HCT116 (cell line): Measurements from ENCODE around the gene SYNE1. TPM values are rescaled to one million over a fixed set of nuclear protein-coding genes. Genes with fewer than 3 reads are reported as not detected.

Experiments used
- ATAC-seq: fragments of 200-7000 bp; cut with Tn5 transposase; 2 replicates; pipeline ENCODE4 v1.9.1; 2020; ENCODE audit warnings: mild to moderate bottlenecking, moderate library complexity
- BruUV-seq: library from RNA; stranded (reverse); fragments of 400-500 nt; replicated peaks from 2 replicates; lab custom pipeline; 2021; lab: Mats Ljungman, UMichigan
- CTCF ChIA-PET: fragments of 300-600 bp; sonication (Branson Sonifier 250); formaldehyde crosslinking; loops from one replicate; lab custom pipeline; 2021; ENCODE audit warnings: antibody characterized with exemption; lab: Charles Lee
- POLR2A ChIA-PET: fragments of 300-600, 350-600 bp; sonication (Branson Sonifier 250); formaldehyde crosslinking; loops from one replicate; lab custom pipeline; 2021; ENCODE audit warnings: antibody characterized with exemption; lab: Charles Lee
- RAD21 ChIA-PET, 2 experiments: fragments of 300-600 bp; sonication (Branson Sonifier 250); formaldehyde crosslinking; loops; one replicate each; lab custom pipeline; 2023; ENCODE audit warnings: low total read pairs in 2 of 2; ENCODE audit not compliant: uncharacterized antibody in 2 of 2, unreplicated experiment in 2 of 2, low non-redundant PET in 1 of 2; lab: Charles Lee
- DNase-seq: peaks from one replicate; pipeline ENCODE4 v3.0.0-alpha.2; 2010; ENCODE audit warnings: low read depth, low spot score
- H2AFZ ChIP-seq: fragments of 200-600 bp; shearing (Covaris generic), sonication (generic); 2 replicates; pipeline ENCODE4 v1.6.1; 2017; ENCODE audit warnings: low read depth, mixed run types, mixed read lengths, antibody characterized with exemption, low read length; ENCODE audit not compliant: poor library complexity, severe bottlenecking
- H3K27ac ChIP-seq: 2 replicates; pipeline ENCODE4 v1.5.1; 2012; ENCODE audit warnings: low read depth, low read length
- H3K27me3 ChIP-seq: fragments of 200-600 bp; sonication (generic); 2 replicates; pipeline ENCODE4 v1.6.1; 2016; ENCODE audit warnings: mixed run types, low read length, mixed read lengths; ENCODE audit not compliant: insufficient read depth
- H3K36me3 ChIP-seq, 2 experiments: fragments of 200-500 bp in 1 of 2; fragments of 200-600 bp in 1 of 2; sonication (Bioruptor generic) in 1 of 2; sonication (generic) in 1 of 2; 2 replicates each; pipeline versions ENCODE4 v1.5.1 to v1.6.1; 2014 to 2016; ENCODE audit warnings: low read length in 2 of 2, inconsistent platforms in 1 of 2, mixed read lengths in 1 of 2, mixed run types in 1 of 2; ENCODE audit not compliant: insufficient read depth in 2 of 2, control insufficient read depth in 1 of 2
- H3K4me1 ChIP-seq, 2 experiments: fragments of 200-600 bp in 1 of 2; sonication (generic) in 1 of 2; 2 replicates each; pipeline versions ENCODE4 v1.5.1 to v1.6.1; 2012 to 2017; ENCODE audit warnings: low read length in 2 of 2, inconsistent platforms in 1 of 2, mild to moderate bottlenecking in 1 of 2, mixed read lengths in 1 of 2, mixed run types in 1 of 2, moderate library complexity in 1 of 2; ENCODE audit not compliant: insufficient read depth in 2 of 2, control insufficient read depth in 1 of 2
- H3K4me2 ChIP-seq: fragments of 200-600 bp; sonication (generic); 2 replicates; pipeline ENCODE4 v1.6.1; 2017; ENCODE audit warnings: mixed run types, low read length, mixed read lengths
- H3K4me3 ChIP-seq, 2 experiments: fragments of 200-600 bp in 1 of 2; sonication (generic) in 1 of 2; replicated peaks in 1 of 2; 2 replicates each; pipeline ENCODE4 v1.5.1; 2011 to 2016; ENCODE audit warnings: low read length in 2 of 2, control low read depth in 1 of 2, low read depth in 1 of 2, mild to moderate bottlenecking in 1 of 2, mixed read lengths in 1 of 2, mixed run types in 1 of 2
- H3K79me2 ChIP-seq: fragments of 200-600 bp; sonication (generic); 2 replicates; pipeline ENCODE4 v1.6.1; 2017; ENCODE audit warnings: mild to moderate bottlenecking, mixed run types, low read length, moderate library complexity, mixed read lengths; ENCODE audit not compliant: insufficient read depth
- H3K9ac ChIP-seq: fragments of 200-600 bp; sonication (generic); 2 replicates; pipeline ENCODE4 v1.6.1; 2016; ENCODE audit warnings: low read length, mixed read lengths
- H3K9me2 ChIP-seq: fragments of 200-600 bp; sonication (generic), shearing (Covaris generic); 2 replicates; pipeline ENCODE4 v1.6.1; 2017; ENCODE audit warnings: mixed run types, mild to moderate bottlenecking, moderate library complexity; ENCODE audit not compliant: insufficient read depth
- H3K9me3 ChIP-seq, 2 experiments: fragments of 200-500 bp in 1 of 2; fragments of 200-600 bp in 1 of 2; sonication (Bioruptor generic) in 1 of 2; sonication (generic) in 1 of 2; 2 replicates each; pipeline ENCODE4 v1.6.1; 2014 to 2017; ENCODE audit warnings: low read length in 2 of 2, mixed read lengths in 2 of 2, inconsistent platforms in 1 of 2, low read depth in 1 of 2, mild to moderate bottlenecking in 1 of 2, mixed run types in 1 of 2, moderate library complexity in 1 of 2; ENCODE audit not compliant: control insufficient read depth in 1 of 2, insufficient read depth in 1 of 2
- H4K20me1 ChIP-seq: fragments of 200-600 bp; sonication (generic), shearing (Covaris generic); 2 replicates; pipeline ENCODE4 v1.6.1; 2017; ENCODE audit warnings: mixed run types, mild to moderate bottlenecking, moderate library complexity; ENCODE audit not compliant: insufficient read depth
- CBX3 ChIP-seq: IDR thresholded peaks from 2 replicates; pipeline ENCODE4 v1.6.1; 2012; ENCODE audit warnings: low read depth
- CEBPB ChIP-seq: IDR thresholded peaks from 2 replicates; pipeline ENCODE4 v1.6.1; 2012; ENCODE audit warnings: low read depth
- CTCF ChIP-seq, 3 experiments: fragments of 200-600 bp in 1 of 3; sonication (generic) in 1 of 3; IDR thresholded peaks in 2 of 3; conservative IDR thresholded peaks in 1 of 3; 2 replicates each; pipeline ENCODE4 v1.5.1; 2012 to 2017; ENCODE audit warnings: low read depth in 2 of 3, low read length in 2 of 3, antibody characterized with exemption in 1 of 3, borderline replicate concordance in 1 of 3, control low read depth in 1 of 3, mild to moderate bottlenecking in 1 of 3, mixed read lengths in 1 of 3, mixed run types in 1 of 3, moderate library complexity in 1 of 3; ENCODE audit not compliant: insufficient read depth in 1 of 3
- EGR1 ChIP-seq: IDR thresholded peaks from 2 replicates; pipeline ENCODE4 v1.6.1; 2012; ENCODE audit warnings: low read depth
- ELF1 ChIP-seq: IDR thresholded peaks from 2 replicates; pipeline ENCODE4 v1.6.1; 2012; ENCODE audit warnings: low read depth, borderline replicate concordance
- EZH2 ChIP-seq: fragments of 200-600 bp; sonication (generic); IDR thresholded peaks from 2 replicates; pipeline ENCODE4 v1.6.1; 2017; ENCODE audit warnings: antibody characterized with exemption, mixed run types
- EZH2phosphoT487 ChIP-seq: fragments of 200-600 bp; IDR thresholded peaks from 2 replicates; pipeline ENCODE4 v1.6.1; 2018; ENCODE audit warnings: antibody characterized with exemption, borderline replicate concordance
- FOSL1 ChIP-seq: IDR thresholded peaks from 2 replicates; pipeline ENCODE4 v1.6.1; 2012; ENCODE audit warnings: low read depth
- MAX ChIP-seq: IDR thresholded peaks from 2 replicates; pipeline ENCODE4 v1.6.1; 2012
- POLR2A ChIP-seq: IDR thresholded peaks from 2 replicates; pipeline ENCODE4 v1.7.0; 2011; ENCODE audit warnings: borderline replicate concordance; ENCODE audit not compliant: insufficient read depth, insufficient read length; ENCODE audit errors: extremely low read depth
- SP1 ChIP-seq: IDR thresholded peaks from 2 replicates; pipeline ENCODE4 v1.6.1; 2012; ENCODE audit warnings: low read depth
- SRF ChIP-seq: IDR thresholded peaks from 2 replicates; pipeline ENCODE4 v1.6.1; 2012; ENCODE audit warnings: low read depth
- TCF7L2 ChIP-seq: IDR thresholded peaks from 2 replicates; pipeline ENCODE4 v1.7.0; 2011; ENCODE audit warnings: borderline replicate concordance, inconsistent platforms; ENCODE audit not compliant: insufficient read depth, insufficient read length; ENCODE audit errors: extremely low read depth
- YY1 ChIP-seq: IDR thresholded peaks from 2 replicates; pipeline ENCODE4 v1.6.1; 2011; ENCODE audit warnings: low read length, low read depth, moderate library complexity, mild to moderate bottlenecking; ENCODE audit not compliant: insufficient replicate concordance; ENCODE audit errors: extremely low read depth
- ZNF274 ChIP-seq: fragments of 200-500 bp; sonication (Bioruptor generic); IDR thresholded peaks from 2 replicates; pipeline ENCODE4 v1.6.1; 2014; ENCODE audit warnings: mild to moderate bottlenecking, low read depth, low read length, inconsistent platforms
- intact Hi-C: fragments of 100-400 bp; cut with micrococcal nuclease; formaldehyde crosslinking; loops from 2 replicates; pipeline ENCODE4 v1.10.0; 2022
- total RNA-seq: library from RNA; stranded (reverse); gene quantifications from one replicate; pipeline ENCODE4 v1.2.1, GENCODE V29; 2021; ENCODE audit not compliant: unreplicated experiment
- TF ChIP-seq, protein P1 (sequence below): IDR thresholded peaks from 2 replicates; pipeline ENCODE4 v1.6.1; 2012

Gene SYNE1
- total RNA-seq, 1 experiment from 2014 or later: 5.4 TPM

DNA sequence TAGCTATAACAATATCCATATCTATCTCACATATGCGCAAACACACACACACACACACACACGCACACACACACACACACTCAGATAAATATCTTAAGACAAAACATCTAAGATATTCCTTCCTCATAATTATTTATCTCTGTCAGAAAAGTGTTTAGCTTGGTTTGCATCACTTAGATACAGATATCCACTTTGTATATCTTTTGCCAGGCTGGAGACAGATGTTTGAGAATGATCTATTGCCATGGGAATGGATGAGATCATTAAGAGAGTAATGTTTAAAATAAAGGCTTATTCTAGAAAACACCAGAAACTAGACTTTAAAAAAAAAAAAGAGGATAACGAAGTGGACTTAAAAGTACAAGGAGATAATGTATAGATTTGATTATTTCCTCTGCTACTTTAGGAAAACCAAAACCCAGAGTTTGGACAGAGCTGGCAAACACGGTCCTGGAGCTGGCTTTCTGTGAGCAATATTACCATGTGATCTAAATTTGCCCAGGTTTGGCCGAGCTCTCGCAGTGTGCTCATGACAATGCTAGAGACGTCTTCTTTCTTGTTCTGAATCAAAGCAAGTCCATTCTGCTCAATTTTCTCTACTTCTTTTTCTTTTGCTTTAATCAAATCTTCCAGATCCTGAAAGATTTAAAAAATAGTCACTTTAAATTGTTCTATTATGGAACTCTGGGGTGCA, 411.8 kb downstream of the SYNE1 start:
- intact Hi-C loops: no loop called here
- Histone ChIP-seq H3K27ac (no peak overlapping the region), H3K36me3 (no peaks in the 10 kb centered on the region), H3K4me1 (no peaks in the 10 kb centered on the region), H3K27me3 (no peaks in the 10 kb centered on the region), H3K79me2 (no peaks in the 10 kb centered on the region), H3K4me2 (no peak overlapping the region), H2AFZ (no peak overlapping the region), H4K20me1 (no peaks in the 10 kb centered on the region), H3K9ac (no peak overlapping the region), H3K9me3 (peaks cover 0 to 8% of the 10 kb centered on the region in 2 experiments; a peak in 1 of 4 replicates), H3K9me2 (no peaks in the 10 kb centered on the region)
- CTCF ChIA-PET: no interaction called here
- RAD21 ChIA-PET: no interaction called here
- BruUV-seq: no TSS peak
- no peak for DNase-seq
- POLR2A ChIA-PET: no interaction called here
- TF ChIP-seq EGR1: no peak
- TF ChIP-seq CEBPB: no peak
- no peak for TF ChIP-seq EZH2
- no peak for TF ChIP-seq FOSL1
- TF ChIP-seq, protein P1, sequence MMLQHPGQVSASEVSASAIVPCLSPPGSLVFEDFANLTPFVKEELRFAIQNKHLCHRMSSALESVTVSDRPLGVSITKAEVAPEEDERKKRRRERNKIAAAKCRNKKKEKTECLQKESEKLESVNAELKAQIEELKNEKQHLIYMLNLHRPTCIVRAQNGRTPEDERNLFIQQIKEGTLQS: no peak
- TF ChIP-seq MAX: no peak
- TF ChIP-seq POLR2A: no peak
- no peak for TF ChIP-seq TCF7L2
- no peak for TF ChIP-seq EZH2phosphoT487
- TF ChIP-seq, all 23 proteins: peak for 0
- H3K4me3 ChIP-seq: no peak overlapping the region
- no peak for ATAC-seq

- no peak overlapping the region for H2AFZ ChIP-seq
- DNase-seq (no peak), ATAC-seq (no peak)
- no peaks in the 10 kb centered on the region for H3K27me3 ChIP-seq
- no peaks in the 10 kb centered on the region for H3K79me2 ChIP-seq
- CTCF ChIA-PET: no interaction called here
- no peaks in the 10 kb centered on the region for H3K36me3 ChIP-seq
- H3K4me2 ChIP-seq: no peak overlapping the region
- H3K27ac ChIP-seq: no peak overlapping the region
- no peaks in the 10 kb centered on the region for H3K4me1 ChIP-seq
- RAD21 ChIA-PET: no interaction called here
- no peaks in the 10 kb centered on the region for H3K9me2 ChIP-seq
- no peaks in the 10 kb centered on the region for H4K20me1 ChIP-seq
- POLR2A ChIA-PET: no interaction called here
- intact Hi-C loops: no loop called here
- peaks cover 0 to 8% of the 10 kb centered on the region in 2 experiments; a peak in 1 of 4 replicates for H3K9me3 ChIP-seq
- H3K9ac ChIP-seq: no peak overlapping the region
- BruUV-seq: no TSS peak
- no peak overlapping the region for H3K4me3 ChIP-seq
- no peak for TF ChIP-seq SP1
- no peak for TF ChIP-seq FOSL1
- no peak for TF ChIP-seq SRF
- TF ChIP-seq MAX: no peak
- no peak for TF ChIP-seq ELF1
- TF ChIP-seq CTCF (IDR thresholded peaks at IDR 0.05 in 2 of 3, conservative IDR thresholded peaks at IDR 0.05 in 1 of 3; ENCODE audit: borderline replicate concordance in 1 of 3, insufficient read depth in 1 of 3, low read depth in 2 of 3, low read length in 2 of 3): no peak
- TF ChIP-seq YY1: no peak
- TF ChIP-seq, protein P1: no peak
- no peak for TF ChIP-seq CBX3
- TF ChIP-seq ZNF274: no peak
- TF ChIP-seq EZH2: no peak
Measured at GRCh38 chr6:152223636-152224035, 413.5 kb downstream of the SYNE1 start.
